Stimulated activated CD4-positive, alpha-beta T cell treated with anti-CD3 and anti-CD28 coated beads, Interleukin-15, amount 100 ng/mL, for 48 hours (primary cell): ENCODE measurements around the gene SKA3.
"Not testable (repeated sequence)": the region's sequence is repeated elsewhere in the genome, so short reads cannot be mapped to it uniquely, and the experiment has no call there.

Source experiments
- DNase-seq, 2 donors: peaks; one replicate each; pipeline ENCODE4 v3.0.0-alpha.2; 2020; ENCODE audit warnings: low read depth in 2 of 2

The SKA3 gene

GRCh38 chr13:21171420-21171819 is 4.9 kb downstream of the SKA3 start:
- DNase-seq = no peak

DNA sequence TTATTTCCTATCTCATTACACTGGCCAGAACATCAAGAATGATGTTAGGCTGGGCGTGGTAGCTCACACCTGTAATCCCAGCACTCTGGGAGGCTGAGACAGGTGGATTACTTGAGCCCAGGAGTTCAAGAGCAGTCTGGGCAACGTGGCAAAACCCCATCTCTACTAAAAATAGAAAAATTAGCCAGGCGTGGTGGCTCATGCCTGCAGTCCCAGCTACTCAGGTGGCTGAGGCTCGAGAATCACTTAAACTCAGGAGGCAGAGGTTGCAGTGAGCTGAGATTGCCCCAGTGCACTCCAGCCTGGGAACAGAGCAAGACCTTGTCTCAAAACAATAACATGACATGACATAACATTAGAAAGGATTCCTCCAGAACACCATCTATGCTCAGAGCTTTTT is 10.7 kb downstream of the SKA3 start:
- DNase-seq = not testable (repeated sequence)

DNA sequence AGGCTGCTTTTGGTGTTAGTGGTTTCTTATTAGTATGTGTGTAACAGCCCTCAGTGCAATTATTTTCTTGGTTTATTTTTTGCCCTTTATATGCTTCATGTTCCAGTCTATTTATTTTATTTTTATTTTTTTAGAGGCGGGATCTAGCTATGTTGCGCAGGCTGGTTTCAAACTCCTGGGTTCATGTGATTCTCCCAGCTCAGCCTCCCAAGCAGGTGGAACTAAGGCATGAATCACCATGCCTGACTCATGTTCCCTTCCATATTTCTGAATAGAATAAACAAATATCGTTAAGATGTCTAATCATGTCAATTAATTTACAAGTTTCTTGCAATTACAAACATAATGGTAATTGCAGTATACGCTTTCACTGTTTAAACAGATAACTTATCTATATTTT is 11.7 kb downstream of the SKA3 start:
- DNase-seq = no peak

- no peak for DNase-seq
These were observed 24.0 kb downstream of the SKA3 start for GRCh38 chr13:21152251-21152899.

GRCh38 chr13:21150013-21150412 is 26.3 kb downstream of the SKA3 start:
- DNase-seq = no peak

GRCh38 chr13:21149568-21149967 is 26.8 kb downstream of the SKA3 start:
- DNase-seq = no peak

GRCh38 chr13:21148557-21149258 is 27.6 kb downstream of the SKA3 start:
- DNase-seq = no peak

- DNase-seq = no peak
These were observed 28.5 kb downstream of the SKA3 start for GRCh38 chr13:21147827-21148226.

GRCh38 chr13:21142766-21143165 is 33.6 kb downstream of the SKA3 start:
- DNase-seq = no peak

GRCh38 chr13:21139374-21139773 is 37.0 kb downstream of the SKA3 start:
- no peak for DNase-seq

DNA sequence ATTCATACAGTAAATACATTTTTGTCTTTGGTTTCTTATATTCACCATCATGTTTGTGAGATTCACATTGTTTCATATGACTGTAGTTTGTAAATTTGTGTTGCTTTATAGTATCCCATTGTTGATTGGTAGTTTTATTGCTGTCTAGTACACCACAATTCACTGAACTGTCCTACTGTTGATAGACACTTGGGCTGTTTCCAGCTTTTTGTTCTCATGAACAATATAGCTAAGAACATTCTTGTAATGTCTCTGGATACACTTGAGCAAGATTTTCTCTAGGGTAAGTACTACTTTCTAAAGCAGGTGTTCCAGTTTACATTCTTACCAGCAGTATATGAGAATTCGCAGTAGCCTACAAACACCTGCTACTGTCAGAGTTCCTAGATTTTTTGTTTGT is 37.8 kb downstream of the SKA3 start:
- no peak for DNase-seq

- no peak for DNase-seq
These were observed 38.7 kb downstream of the SKA3 start for GRCh38 chr13:21137696-21138095.

DNA sequence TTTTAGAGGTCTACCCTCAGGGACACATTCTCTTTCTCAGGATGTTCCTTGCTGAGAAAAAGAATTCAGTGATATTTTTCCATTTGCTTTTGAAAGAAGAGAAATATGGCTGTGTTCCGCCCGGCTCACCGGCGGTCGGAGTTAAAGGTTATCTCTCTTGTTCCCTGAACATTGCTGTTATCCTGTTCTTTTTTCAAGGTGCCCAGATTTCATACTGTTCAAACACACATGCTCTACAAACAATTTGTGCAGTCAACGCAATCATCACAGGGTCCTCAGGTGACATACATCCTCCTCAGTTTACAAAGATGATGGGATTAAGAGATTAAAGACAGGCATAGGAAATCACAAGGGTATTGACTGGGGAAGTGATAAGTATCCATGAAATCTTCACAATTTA is 40.5 kb downstream of the SKA3 start:
- DNase-seq = not testable (repeated sequence)

- no peak for DNase-seq
These were observed 41.9 kb downstream of the SKA3 start for GRCh38 chr13:21134475-21134874.

DNA sequence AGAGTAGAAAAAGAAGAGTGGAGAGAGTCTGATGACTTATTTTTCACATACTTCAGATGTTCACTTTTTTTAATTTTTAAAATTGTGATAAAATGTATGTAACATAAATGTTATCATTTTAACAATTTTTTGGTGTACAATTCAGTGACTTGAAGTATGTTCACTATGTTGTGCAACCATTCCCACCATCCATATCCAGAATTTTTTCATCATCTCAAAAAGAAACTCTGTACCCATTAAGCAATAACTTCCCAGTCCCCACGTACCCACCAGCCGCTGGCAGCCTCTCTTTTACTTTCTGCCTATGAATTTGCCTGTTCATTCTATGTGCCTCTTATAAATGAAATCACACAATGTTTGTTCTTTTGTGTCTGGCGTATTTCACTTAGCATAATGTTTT is 43.3 kb downstream of the SKA3 start:
- DNase-seq = no peak

GRCh38 chr13:21130116-21130515 is 46.2 kb downstream of the SKA3 start:
- DNase-seq = no peak

- no peak for DNase-seq
These were observed 51.5 kb downstream of the SKA3 start for GRCh38 chr13:21124852-21125251.

- no peak for DNase-seq
These were observed 52.4 kb downstream of the SKA3 start for GRCh38 chr13:21123956-21124355.

DNA sequence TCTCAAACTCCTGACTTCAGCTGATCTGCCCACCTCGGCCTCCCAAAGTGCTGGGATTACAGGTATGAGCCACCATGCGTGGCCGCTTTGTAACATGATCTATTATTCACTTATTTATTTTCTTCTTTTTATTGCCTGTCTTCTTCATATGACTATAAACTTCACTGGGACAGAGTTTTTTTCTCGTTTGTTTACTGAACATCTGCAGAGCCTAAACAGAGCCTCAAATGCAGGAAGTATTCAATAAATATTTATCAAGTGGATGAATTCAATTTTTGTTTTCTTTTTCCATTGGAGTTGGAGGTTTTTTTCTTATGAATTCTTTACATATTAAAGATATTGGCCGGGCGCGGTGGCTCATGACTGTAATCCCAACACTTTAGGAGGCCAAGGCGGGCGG is 54.7 kb downstream of the SKA3 start:
- DNase-seq = no peak

DNA sequence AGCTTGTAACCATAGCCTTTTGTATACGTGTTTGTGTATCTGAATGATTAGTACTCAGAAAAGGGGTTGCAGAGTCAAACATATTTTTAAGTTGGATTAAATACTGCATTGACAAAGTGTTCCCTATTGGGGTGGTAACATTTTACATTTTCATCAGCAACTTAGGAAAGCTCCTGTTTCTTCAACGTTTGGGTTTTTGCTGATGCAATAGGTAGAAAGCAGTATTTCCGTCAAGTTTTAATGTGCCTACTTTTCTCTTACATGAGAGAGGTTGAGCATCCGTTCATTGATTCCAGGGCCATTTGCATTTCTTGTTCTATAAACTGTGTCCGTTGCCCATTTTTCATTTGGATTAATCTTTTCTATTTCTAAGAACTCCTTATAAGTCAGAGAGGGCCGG is 56.2 kb downstream of the SKA3 start:
- no peak for DNase-seq

DNA sequence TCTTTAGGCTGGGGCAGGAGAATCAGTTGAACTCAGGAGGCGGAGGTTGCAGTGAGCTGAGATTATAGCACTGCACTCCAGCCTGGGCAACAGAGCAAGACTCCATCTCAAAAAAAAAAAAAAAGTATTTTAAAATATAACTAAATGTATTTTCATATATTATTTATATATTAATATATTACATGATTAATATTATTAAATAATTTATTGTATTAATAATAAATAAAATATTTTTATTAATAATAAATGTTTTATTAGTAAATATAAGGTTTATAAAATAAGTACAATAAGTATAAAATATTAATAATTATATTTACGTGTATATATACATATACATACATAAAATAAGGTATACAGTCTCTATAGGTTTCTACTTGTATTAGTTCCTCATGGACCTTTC is 56.8 kb downstream of the SKA3 start:
- no peak for DNase-seq

- no peak for DNase-seq
These were observed 58.2 kb downstream of the SKA3 start for GRCh38 chr13:21118180-21118579.

- no peak for DNase-seq
These were observed 59.1 kb downstream of the SKA3 start for GRCh38 chr13:21117104-21117809.
